ENCODE measurements around the gene ALS2. TPM values are rescaled to one million over a fixed set of nuclear protein-coding genes. Genes with fewer than 3 reads are reported as not detected.

ALS2 gene
- total RNA-seq, 1 experiment from 2014 or later: 28.4 TPM

- no peak overlapping the region for H2BK15ac ChIP-seq (ENCODE audit: low read depth, low read length)
- no peak overlapping the region for H3T11ph ChIP-seq (ENCODE audit: low read length)
- H4K8ac ChIP-seq (replicated peaks; ENCODE audit: insufficient read length, low read depth, low read length): no peak overlapping the region
- H3K4me2 ChIP-seq (ENCODE audit: insufficient read depth, insufficient read length, low read length): no peak overlapping the region
- no peak overlapping the region for H2BK120ac ChIP-seq (ENCODE audit: low read depth, low read length, poor library complexity, severe bottlenecking)
- no peak overlapping the region for H3K56ac ChIP-seq (ENCODE audit: insufficient read length, low read depth, low read length)
- Mint-ChIP-seq H3K4me3 (no peak overlapping the region), H3K9me3 (peaks cover 2 to 8% of the 10 kb centered on the region in 2 experiments; a peak in 1 of 5 replicates), H3K27me3 (ENCODE audit: low read depth) (no peaks in the 10 kb centered on the region), H3K27ac (no peak overlapping the region), H3K36me3 (ENCODE audit: insufficient read depth in 1 of 3, low read depth in 3 of 3) (peaks cover 15 to 35% (median 34%) of the 10 kb centered on the region in 3 experiments; a peak in 6 of 7 replicates), H3K4me1 (peaks cover 5 to 7% of the 10 kb centered on the region in 2 experiments; a peak in 3 of 4 replicates)
- no peak overlapping the region for H2BK12ac ChIP-seq (ENCODE audit: insufficient read length, low read depth, low read length)
- no peaks in the 10 kb centered on the region for H4K20me1 ChIP-seq (ENCODE audit: control insufficient read depth, insufficient read depth, insufficient read length)
- no peak overlapping the region for H3K9ac ChIP-seq (ENCODE audit: extremely low read depth, insufficient read length, low read length)
- H3K27me3 ChIP-seq (ENCODE audit: insufficient read depth, low read length): no peaks in the 10 kb centered on the region
- no peak for TF ChIP-seq CTCF (conservative IDR thresholded peaks at IDR 0.05)
- no peak overlapping the region for H3K14ac ChIP-seq (ENCODE audit: insufficient read depth, low read length)
- H3K79me1 ChIP-seq (ENCODE audit: insufficient read depth, low read depth, low read length, poor library complexity, severe bottlenecking): no peaks in the 10 kb centered on the region
- no peak overlapping the region for H2AFZ ChIP-seq (ENCODE audit: low read length)
- no peaks in the 10 kb centered on the region for H3K79me2 ChIP-seq (ENCODE audit: insufficient read depth, low read length)
- no peaks in the 10 kb centered on the region for H3K23me2 ChIP-seq (ENCODE audit: insufficient read length, low read depth, low read length, poor library complexity, severe bottlenecking)
- H2AK5ac ChIP-seq (ENCODE audit: insufficient read length, low read length): no peak overlapping the region
- no peaks in the 10 kb centered on the region for H3K9me3 ChIP-seq (ENCODE audit: control insufficient read depth, low read depth, low read length)
- no peak overlapping the region for H3K23ac ChIP-seq (ENCODE audit: insufficient read length, low read depth, low read length)
- no peak overlapping the region for H3K27ac ChIP-seq (ENCODE audit: insufficient read length, low read depth, low read length)
- WGBS (ENCODE audit: extremely low coverage, insufficient read length, low lambda C conversion rate): no CpG with 5 or more reads among the region's 4 CpGs
- H4K91ac ChIP-seq (ENCODE audit: insufficient read length, low read depth, low read length): no peak overlapping the region
- no peak overlapping the region for H2BK20ac ChIP-seq (ENCODE audit: low read depth, low read length, poor library complexity, severe bottlenecking)
- no peak overlapping the region for H2BK5ac ChIP-seq (ENCODE audit: insufficient read length, low read length)
- no peak overlapping the region for H4K5ac ChIP-seq (ENCODE audit: insufficient read length, low read depth, low read length)
- no peak for DNase-seq
- H3K18ac ChIP-seq (ENCODE audit: insufficient read length, low read depth, low read length): no peak overlapping the region
- H3K4me1 ChIP-seq (ENCODE audit: insufficient read depth, low read length): no peaks in the 10 kb centered on the region
- H3K4ac ChIP-seq (ENCODE audit: low read depth, low read length): no peak overlapping the region
Measured at GRCh38 chr2:201734111-201734510, 46.6 kb downstream of the ALS2 start.
